Thyroid gland (tissue), 4 donors: ENCODE measurements around the gene EBI3. TPM values are rescaled to one million over a fixed set of nuclear protein-coding genes. Genes with fewer than 3 reads are reported as not detected.
"Not testable (repeated sequence)": the region's sequence is repeated elsewhere in the genome, so short reads cannot be mapped to it uniquely, and the experiment has no call there.

Experiments used
- DNase-seq, 2 donors: peaks; one replicate each; pipeline ENCODE4 v3.0.0-alpha.2; 2019
- H3K27ac ChIP-seq, 3 donors: fragments of 200-600 bp; sonication (generic); 1 replicate in 2 of 3; 2 replicates in 1 of 3; pipeline ENCODE4 v1.5.1; 2016 to 2019; ENCODE audit warnings: mild to moderate bottlenecking in 1 of 3, moderate library complexity in 1 of 3
- H3K27me3 ChIP-seq: fragments of 200-600 bp; sonication (generic); one replicate; pipeline ENCODE4 v1.5.1; 2019
- H3K36me3 ChIP-seq, 2 donors: fragments of 200-600 bp; sonication (generic); one replicate each; pipeline ENCODE4 v1.5.1; 2016 to 2019
- H3K4me1 ChIP-seq, 2 donors: fragments of 200-600 bp; sonication (generic); one replicate each; pipeline ENCODE4 v1.5.1; 2017 to 2019
- H3K4me3 ChIP-seq, 3 donors: fragments of 200-600 bp; sonication (generic); replicated peaks in 1 of 3; 1 replicate in 2 of 3; 2 replicates in 1 of 3; pipeline ENCODE4 v1.5.1; 2016; ENCODE audit warnings: mild to moderate bottlenecking in 1 of 3
- H3K9me3 ChIP-seq: fragments of 200-600 bp; sonication (generic); one replicate; pipeline ENCODE4 v1.5.1; 2017
- CTCF ChIP-seq, 6 experiments: fragments of 200-600 bp in 3 of 6; fragments of 450-650 bp in 3 of 6; sonication (generic) in 3 of 6; IDR thresholded peaks; one replicate each; pipeline ENCODE4 v1.5.1; 2016 to 2019; ENCODE audit warnings: antibody characterized with exemption in 6 of 6, mild to moderate bottlenecking in 2 of 6, inconsistent platforms in 1 of 6, moderate library complexity in 1 of 6
- POLR2A ChIP-seq, 2 donors: fragments of 450-650 bp; IDR thresholded peaks; one replicate each; pipeline ENCODE4 v1.6.1; 2017; ENCODE audit warnings: antibody characterized with exemption in 2 of 2, mild to moderate bottlenecking in 2 of 2, moderate library complexity in 1 of 2
- WGBS, 2 donors: methylation state at CpG; one replicate each; pipeline ENCODE4 v1.1.5; 2017; 5-methylcytosine and 5-hydroxymethylcytosine counted together
- intact Hi-C: fragments of 100-400 bp; cut with DNase I; formaldehyde crosslinking; loops from one replicate; pipeline ENCODE4 v1.15.1; 2023
- total RNA-seq, 4 donors: library from RNA; depleted of rRNA; stranded (reverse); fragments of >200 nt; gene quantifications; one replicate each; pipeline ENCODE4 v1.2.3, GENCODE V29; 2016

Gene EBI3
- total RNA-seq, 4 donors from 2014 or later, result 0.49 to 4.5 (median 2.0) TPM

- DNase-seq, result no peak
- Histone ChIP-seq H3K36me3 (no peaks in the 10 kb centered on the region), H3K27me3 (peaks cover 4% of the 10 kb centered on the region), H3K9me3 (no peaks in the 10 kb centered on the region), H3K4me3 (no peak overlapping the region), H3K4me1 (no peaks in the 10 kb centered on the region), H3K27ac (no peak overlapping the region)
- WGBS, 2 donors, result 61 to 62% methylated on average over 10 to 11 of the region's 21 CpGs
- TF ChIP-seq POLR2A (IDR thresholded peaks at IDR 0.05), result no peak
- TF ChIP-seq CTCF (IDR thresholded peaks at IDR 0.05), result no peak
- intact Hi-C loops, result no loop called here
These were observed 3.4 kb downstream of the EBI3 start for GRCh38 chr19:4232614-4233281.

GRCh38 chr19:4233282-4233853 lies 4.0 kb downstream of the EBI3 start:
- H3K4me1 ChIP-seq, result no peaks in the 10 kb centered on the region
- H3K27ac ChIP-seq, result no peak overlapping the region
- H3K4me3 ChIP-seq, result no peak overlapping the region
- H3K27me3 ChIP-seq, result peaks cover 4% of the 10 kb centered on the region
- H3K9me3 ChIP-seq, result no peaks in the 10 kb centered on the region
- peak in 1 of 2 donors; percentile 21 for DNase-seq
- no peaks in the 10 kb centered on the region for H3K36me3 ChIP-seq
- TF ChIP-seq POLR2A (IDR thresholded peaks at IDR 0.05), result no peak
- TF ChIP-seq CTCF (IDR thresholded peaks at IDR 0.05), result peak in 2 of 6 experiments; percentile 27 to 48
- intact Hi-C loops, result no loop called here
- WGBS, 2 donors, result 29 to 35% methylated on average over 11 of the region's 11 CpGs

- intact Hi-C loops, result no loop called here
- DNase-seq, result no peak
- H3K36me3 ChIP-seq, result no peaks in the 10 kb centered on the region
- no peaks in the 10 kb centered on the region for H3K9me3 ChIP-seq
- H3K4me3 ChIP-seq, result no peak overlapping the region
- TF ChIP-seq POLR2A (IDR thresholded peaks at IDR 0.05) (no peak), CTCF (IDR thresholded peaks at IDR 0.05) (no peak)
- WGBS, 2 donors, result 39 to 47% methylated on average over 21 of the region's 21 CpGs
- H3K4me1 ChIP-seq, result no peaks in the 10 kb centered on the region
- H3K27ac ChIP-seq, result no peak overlapping the region
- H3K27me3 ChIP-seq, result peaks cover 4% of the 10 kb centered on the region
These were observed 5.0 kb downstream of the EBI3 start for GRCh38 chr19:4234142-4234861.

GRCh38 chr19:4234862-4235201 lies 5.5 kb downstream of the EBI3 start:
- Histone ChIP-seq H3K27me3 (peaks cover 4% of the 10 kb centered on the region), H3K4me3 (no peak overlapping the region), H3K36me3 (no peaks in the 10 kb centered on the region), H3K9me3 (no peaks in the 10 kb centered on the region), H3K4me1 (no peaks in the 10 kb centered on the region), H3K27ac (no peak overlapping the region)
- TF ChIP-seq POLR2A (IDR thresholded peaks at IDR 0.05), result no peak
- TF ChIP-seq CTCF (IDR thresholded peaks at IDR 0.05), result no peak
- DNase-seq, result no peak
- 55 to 56% methylated on average over 13 of the region's 13 CpGs for WGBS, 2 donors
- intact Hi-C loops, result no loop called here

GRCh38 chr19:4237510-4237909 lies 8.2 kb downstream of the EBI3 start:
- H3K9me3 ChIP-seq, H3K4me3 ChIP-seq, intact Hi-C loops, H3K36me3 ChIP-seq, H3K4me1 ChIP-seq, DNase-seq, H3K27ac ChIP-seq, H3K27me3 ChIP-seq: not testable (repeated sequence)
- WGBS, 2 donors, result 88 to 91% methylated on average over 16 of the region's 16 CpGs
